GM23248 (cell line): Measurements from ENCODE around the gene C16orf89. TPM values are rescaled to one million over a fixed set of nuclear protein-coding genes. Genes with fewer than 3 reads are reported as not detected.

ENCODE experiments used
- DNase-seq: peaks from one replicate; pipeline ENCODE4 v3.0.0-alpha.2; 2015
- H2AFZ ChIP-seq: fragments of 200-600 bp; sonication (generic); 2 replicates; pipeline ENCODE4 v1.6.1; 2016; ENCODE audit warnings: antibody characterized with exemption
- H3F3A ChIP-seq: fragments of 200-600 bp; sonication (generic); 2 replicates; pipeline ENCODE4 v1.6.1; 2016; ENCODE audit warnings: mild to moderate bottlenecking, antibody characterized with exemption, mixed run types; ENCODE audit not compliant: insufficient read depth
- H3K27ac ChIP-seq: fragments of 200-600 bp; sonication (generic); 2 replicates; pipeline ENCODE4 v1.5.1; 2016; ENCODE audit warnings: mild to moderate bottlenecking
- H3K27me3 ChIP-seq: fragments of 200-600 bp; sonication (generic); replicated peaks from 2 replicates; pipeline ENCODE4 v1.6.1; 2016; ENCODE audit warnings: mild to moderate bottlenecking; ENCODE audit not compliant: insufficient read depth
- H3K36me3 ChIP-seq: fragments of 200-600 bp; sonication (generic); 2 replicates; pipeline ENCODE4 v1.6.1; 2016; ENCODE audit warnings: low read depth, mild to moderate bottlenecking
- H3K4me1 ChIP-seq: fragments of 200-600 bp; sonication (generic); 2 replicates; pipeline ENCODE4 v1.6.1; 2016; ENCODE audit warnings: mild to moderate bottlenecking; ENCODE audit not compliant: insufficient read depth
- H3K4me2 ChIP-seq: fragments of 200-600 bp; sonication (generic); one replicate; pipeline ENCODE4 v1.6.1; 2016; ENCODE audit warnings: mild to moderate bottlenecking; ENCODE audit not compliant: unreplicated experiment
- H3K4me3 ChIP-seq: fragments of 200-600 bp; sonication (generic); 2 replicates; pipeline ENCODE4 v1.5.1; 2016; ENCODE audit warnings: mild to moderate bottlenecking
- H3K79me2 ChIP-seq: fragments of 200-600 bp; sonication (generic); 2 replicates; pipeline ENCODE4 v1.6.1; 2016; ENCODE audit warnings: mild to moderate bottlenecking; ENCODE audit not compliant: insufficient read depth
- H3K9ac ChIP-seq: fragments of 200-600 bp; sonication (generic); 2 replicates; pipeline ENCODE4 v1.6.1; 2016; ENCODE audit warnings: mild to moderate bottlenecking
- H3K9me2 ChIP-seq: fragments of 200-600 bp; sonication (generic); 2 replicates; pipeline ENCODE4 v1.6.1; 2016; ENCODE audit warnings: mixed run types, mild to moderate bottlenecking, moderate library complexity; ENCODE audit not compliant: insufficient read depth
- H3K9me3 ChIP-seq: fragments of 200-600 bp; sonication (generic); one replicate; pipeline ENCODE4 v1.6.1; 2017; ENCODE audit warnings: low read depth
- H4K20me1 ChIP-seq: fragments of 200-600 bp; sonication (generic); 2 replicates; pipeline ENCODE4 v1.6.0; 2016; ENCODE audit not compliant: insufficient read depth
- EZH2 ChIP-seq: fragments of 200-600 bp; sonication (generic); IDR thresholded peaks from 2 replicates; pipeline ENCODE4 v1.6.1; 2018; ENCODE audit warnings: antibody characterized with exemption, mild to moderate bottlenecking; ENCODE audit not compliant: insufficient read depth, poor library complexity, severe bottlenecking
- EZH2phosphoT487 ChIP-seq: fragments of 200-600 bp; sonication (generic); IDR thresholded peaks from 2 replicates; pipeline ENCODE4 v1.6.1; 2018; ENCODE audit warnings: antibody characterized with exemption, moderate library complexity, mild to moderate bottlenecking, low read depth; ENCODE audit not compliant: insufficient read depth
- WGBS, 2 experiments: methylation state at CpG; one replicate each; pipeline ENCODE4 v1.1.6; 2015 to 2017; ENCODE audit warnings: low lambda C conversion rate in 2 of 2, low coverage in 1 of 2; ENCODE audit errors: missing lambda C conversion rate in 2 of 2; 5-methylcytosine and 5-hydroxymethylcytosine counted together
- in situ Hi-C: fragments of 300-500 bp; cut with MboI; formaldehyde crosslinking; loops from 2 replicates; pipeline ENCODE4 v1.15.0; 2020
- polyA plus RNA-seq: library from polyadenylated mRNA; unstranded; fragments of >200 nt; fragmentation: Nextera tagmentation; extraction: Ambion mirVana; gene quantifications from 2 replicates; pipeline ENCODE4 v1.2.1, GENCODE V29; 2016
- total RNA-seq: library from RNA; depleted of rRNA; stranded (reverse); fragments of >200 nt; shearing (Covaris generic); gene quantifications from 2 replicates; pipeline ENCODE4 v1.2.3, GENCODE V29; 2014

The C16orf89 gene
- total and polyA plus RNA-seq, 2 experiments from 2014 or later: not detected

GRCh38 chr16:5015351-5015750 lies 50.4 kb downstream of the C16orf89 start:
- Histone ChIP-seq H3K79me2 (no peaks in the 10 kb centered on the region), H3K9me3 (no peaks in the 10 kb centered on the region), H3K4me1 (no peaks in the 10 kb centered on the region), H4K20me1 (no peaks in the 10 kb centered on the region), H3F3A (no peaks in the 10 kb centered on the region), H3K36me3 (no peaks in the 10 kb centered on the region), H3K27ac (no peak overlapping the region), H2AFZ (no peak overlapping the region), H3K27me3 (0 out of 2 replicates have a peak, but pooled peaks cover 4% of the 10 kb centered on the region), H3K4me3 (no peak overlapping the region), H3K4me2 (no peak overlapping the region), H3K9ac (no peak overlapping the region), H3K9me2 (no peaks in the 10 kb centered on the region)
- in situ Hi-C loops: no loop called here
- TF ChIP-seq EZH2phosphoT487 (no peak), EZH2 (no peak)
- 50 to 51% methylated on average over 4 of the region's 4 CpGs for WGBS, 2 experiments
- no peak for DNase-seq

GRCh38 chr16:5012887-5013286 lies 52.9 kb downstream of the C16orf89 start:
- 60 to 62% methylated on average over 6 of the region's 6 CpGs for WGBS, 2 experiments
- H3K4me1 ChIP-seq: no peaks in the 10 kb centered on the region
- H3K4me3 ChIP-seq: no peak overlapping the region
- DNase-seq: no peak
- 0 out of 2 replicates have a peak, but pooled peaks cover 4% of the 10 kb centered on the region for H3K27me3 ChIP-seq
- H3K27ac ChIP-seq: no peak overlapping the region
- no peak overlapping the region for H2AFZ ChIP-seq
- no peaks in the 10 kb centered on the region for H3F3A ChIP-seq
- TF ChIP-seq EZH2 (no peak), EZH2phosphoT487 (no peak)
- no peaks in the 10 kb centered on the region for H3K79me2 ChIP-seq
- no peaks in the 10 kb centered on the region for H3K36me3 ChIP-seq
- no peak overlapping the region for H3K9ac ChIP-seq
- no peaks in the 10 kb centered on the region for H3K9me2 ChIP-seq
- no peaks in the 10 kb centered on the region for H4K20me1 ChIP-seq
- in situ Hi-C loops: no loop called here
- no peak overlapping the region for H3K4me2 ChIP-seq
- H3K9me3 ChIP-seq: no peaks in the 10 kb centered on the region

GRCh38 chr16:5011637-5012036 lies 54.1 kb downstream of the C16orf89 start:
- Histone ChIP-seq H3K27ac (no peak overlapping the region), H3K27me3 (0 out of 2 replicates have a peak, but pooled peaks cover 4% of the 10 kb centered on the region), H3K9ac (no peak overlapping the region), H3K79me2 (no peaks in the 10 kb centered on the region), H3K9me3 (no peaks in the 10 kb centered on the region), H3K9me2 (no peaks in the 10 kb centered on the region), H3K4me2 (no peak overlapping the region), H4K20me1 (no peaks in the 10 kb centered on the region), H3F3A (no peaks in the 10 kb centered on the region), H2AFZ (no peak overlapping the region), H3K4me1 (no peaks in the 10 kb centered on the region), H3K4me3 (no peak overlapping the region), H3K36me3 (no peaks in the 10 kb centered on the region)
- WGBS, 2 experiments: 50 to 63% methylated on average over 4 of the region's 4 CpGs
- TF ChIP-seq EZH2: no peak
- TF ChIP-seq EZH2phosphoT487: no peak
- in situ Hi-C loops: no loop called here
- DNase-seq: no peak

DNA sequence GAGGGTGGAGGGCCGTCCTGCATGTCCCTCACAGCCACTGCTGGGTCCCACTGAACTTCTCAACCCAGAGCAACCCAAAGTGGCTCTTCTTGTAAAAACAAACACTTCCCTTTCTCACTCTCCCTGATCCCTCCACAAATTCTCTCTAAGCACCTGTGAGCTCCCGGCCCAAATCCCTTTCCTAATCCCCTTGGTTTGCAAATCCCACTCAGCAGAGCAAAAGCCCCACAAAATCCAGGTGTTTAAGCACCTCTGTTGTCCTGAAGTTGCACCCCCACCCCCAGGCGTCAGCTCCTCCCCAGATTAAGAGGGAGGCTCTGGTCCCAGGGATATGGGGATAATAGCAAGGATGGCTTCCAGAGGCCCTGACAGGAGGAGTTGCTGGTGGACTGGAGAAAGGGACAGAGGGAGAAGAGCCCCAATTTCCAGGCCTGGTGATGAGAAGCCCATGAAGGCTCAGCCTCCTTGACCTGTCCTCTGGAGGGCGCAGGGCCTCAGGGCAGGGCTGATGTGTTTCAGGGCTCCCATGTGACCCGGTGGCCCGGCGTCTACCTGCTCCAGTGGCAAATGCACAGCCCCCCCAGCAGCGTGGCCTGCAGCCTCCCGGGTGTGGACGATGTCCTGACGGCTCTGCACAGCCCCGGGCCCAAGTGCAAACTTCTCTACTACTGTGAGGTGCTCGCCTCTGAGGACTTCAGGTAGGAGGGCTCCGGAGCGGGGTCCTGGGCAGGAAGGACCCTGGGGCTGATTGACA lies 55.0 kb downstream of the C16orf89 start:
- TF ChIP-seq EZH2: no peak
- TF ChIP-seq EZH2phosphoT487: no peak

More for the DNA sequence above, 55.0 kb downstream of the C16orf89 start:
- H3K27me3 ChIP-seq: 0 out of 2 replicates have a peak, but pooled peaks cover 4% of the 10 kb centered on the region
- H3K9me2 ChIP-seq: no peaks in the 10 kb centered on the region
- H2AFZ ChIP-seq: no peak overlapping the region
- no peak overlapping the region for H3K4me2 ChIP-seq
- DNase-seq: no peak
- H3K27ac ChIP-seq: no peak overlapping the region
- H3K36me3 ChIP-seq: no peaks in the 10 kb centered on the region
- H4K20me1 ChIP-seq: no peaks in the 10 kb centered on the region
- WGBS, 2 experiments: 46 to 54% methylated on average over 12 to 14 of the region's 15 CpGs
- H3K4me1 ChIP-seq: no peaks in the 10 kb centered on the region
- no peaks in the 10 kb centered on the region for H3K9me3 ChIP-seq
- no peaks in the 10 kb centered on the region for H3F3A ChIP-seq
- H3K79me2 ChIP-seq: no peaks in the 10 kb centered on the region
- no peak overlapping the region for H3K4me3 ChIP-seq
- no peak overlapping the region for H3K9ac ChIP-seq
- in situ Hi-C loops: no loop called here
